ENCODE results near the gene AFTPH. TPM values are rescaled to one million over a fixed set of nuclear protein-coding genes. Genes with fewer than 3 reads are reported as not detected.
"Not testable (repeated sequence)": the region's sequence is repeated elsewhere in the genome, so short reads cannot be mapped to it uniquely, and the experiment has no call there.

AFTPH gene
- polyA plus RNA-seq, 1 experiment = 22.0 TPM

- H3K9me3 ChIP-seq (ENCODE audit: control insufficient read depth, insufficient read depth, low read length) = no peaks in the 10 kb centered on the region; the same call in 1 of the 2 replicates
- DNase-seq (ENCODE audit: low read depth, low spot score) = no peak
- CTCF ChIA-PET = interaction anchor here (0.6 to 1.3 kb wide), 4 partner anchors 36 to 194 kb away, joined by 3 to 5 read pairs (median 4); no protein-coding TSS in a partner anchor
- H3K27me3 ChIP-seq (ENCODE audit: control insufficient read depth, insufficient read depth, low read length) = peaks cover 6% of the 10 kb centered on the region
- no peak overlapping the region for H3K27ac ChIP-seq (ENCODE audit: low read depth, low read length)
- POLR2A ChIA-PET = no interaction called here
- H3K4me3 ChIP-seq (ENCODE audit: low read depth, low read length) = peak overlapping the region; percentile 91
- no peak for TF ChIP-seq CTCF (IDR thresholded peaks at IDR 0.05; ENCODE audit: low read depth, low read length)
Observed at GRCh38 chr2:64525317-64525613, 1.1 kb downstream of the AFTPH start.

- Histone ChIP-seq H3K27ac (ENCODE audit: low read depth, low read length) (no peak overlapping the region), H3K4me3 (ENCODE audit: low read depth, low read length) (0 out of 2 replicates have a peak overlapping the region, but pooled peaks have one; percentile 14), H3K27me3 (ENCODE audit: control insufficient read depth, insufficient read depth, low read length) (peaks cover 5% of the 10 kb centered on the region), H3K9me3 (ENCODE audit: control insufficient read depth, insufficient read depth, low read length) (no peaks in the 10 kb centered on the region; the same call in 1 of the 2 replicates)
- POLR2A ChIA-PET = no interaction called here
- CTCF ChIA-PET = interaction anchor here (0.9 to 1.3 kb wide), 2 partner anchors 35 to 61 kb away, joined by 3 to 4 read pairs; no protein-coding TSS in a partner anchor
- DNase-seq (ENCODE audit: low read depth, low spot score) = no peak
- no peak for TF ChIP-seq CTCF (IDR thresholded peaks at IDR 0.05; ENCODE audit: low read depth, low read length)
Observed at GRCh38 chr2:64526034-64526433, 1.9 kb downstream of the AFTPH start.

GRCh38 chr2:64530946-64531345 is 6.8 kb downstream of the AFTPH start:
- CTCF ChIA-PET = interaction anchor here (0.9 kb wide), 1 partner anchor 116 kb away, joined by 3 read pairs; no protein-coding TSS in a partner anchor
- H3K27me3 ChIP-seq (ENCODE audit: control insufficient read depth, insufficient read depth, low read length); H3K9me3 ChIP-seq (ENCODE audit: control insufficient read depth, insufficient read depth, low read length); DNase-seq (ENCODE audit: low read depth, low spot score); H3K27ac ChIP-seq (ENCODE audit: low read depth, low read length); H3K4me3 ChIP-seq (ENCODE audit: low read depth, low read length); POLR2A ChIA-PET: not testable (repeated sequence)

- Histone ChIP-seq H3K4me3 (ENCODE audit: low read depth, low read length) (no peak overlapping the region), H3K9me3 (ENCODE audit: control insufficient read depth, insufficient read depth, low read length) (no peaks in the 10 kb centered on the region), H3K27ac (ENCODE audit: low read depth, low read length) (no peak overlapping the region), H3K27me3 (ENCODE audit: control insufficient read depth, insufficient read depth, low read length) (no peaks in the 10 kb centered on the region)
- DNase-seq (ENCODE audit: low read depth, low spot score) = no peak
- TF ChIP-seq CTCF (IDR thresholded peaks at IDR 0.05; ENCODE audit: low read depth, low read length) = no peak
- POLR2A ChIA-PET = no interaction called here
- CTCF ChIA-PET = interaction anchor here (1.9 to 3.1 kb wide), 2 partner anchors 9 to 44 kb away, joined by 5 to 18 read pairs; partner anchors contain the start of gene AFTPH
Observed at GRCh38 chr2:64532030-64532429, 7.9 kb downstream of the AFTPH start.

- DNase-seq (ENCODE audit: low read depth, low spot score) = no peak
- no peaks in the 10 kb centered on the region for H3K27me3 ChIP-seq (ENCODE audit: control insufficient read depth, insufficient read depth, low read length)
- H3K27ac ChIP-seq (ENCODE audit: low read depth, low read length) = no peak overlapping the region
- POLR2A ChIA-PET = no interaction called here
- CTCF ChIA-PET = interaction anchor here (1.3 to 3.1 kb wide), 2 partner anchors 11 to 29 kb away, joined by 5 to 18 read pairs; partner anchors contain the start of gene AFTPH
- no peak overlapping the region for H3K4me3 ChIP-seq (ENCODE audit: low read depth, low read length)
- TF ChIP-seq CTCF (IDR thresholded peaks at IDR 0.05; ENCODE audit: low read depth, low read length) = no peak
- no peaks in the 10 kb centered on the region for H3K9me3 ChIP-seq (ENCODE audit: control insufficient read depth, insufficient read depth, low read length)
Observed at GRCh38 chr2:64533882-64534281, 9.8 kb downstream of the AFTPH start.
